ENCODE data around the gene ST8SIA6.

Gene ST8SIA6

GRCh38 chr10:17432723-17433122 lies 21.7 kb downstream of the ST8SIA6 start:
- no peak for DNase-seq
- Mint-ChIP-seq H3K27me3 (ENCODE audit: low read depth, poor library complexity) (no peaks in the 10 kb centered on the region), H3K27ac (no peak overlapping the region), H3K9me3 (peaks cover 6% of the 10 kb centered on the region), H3K4me1 (peaks cover 64% of the 10 kb centered on the region), H3K36me3 (ENCODE audit: low read depth) (peaks cover 9% of the 10 kb centered on the region), H3K4me3 (no peak overlapping the region)
- TF ChIP-seq CTCF (IDR thresholded peaks at IDR 0.05): no peak

- no peak for DNase-seq
- H3K9me3 Mint-ChIP-seq: peaks cover 3% of the 10 kb centered on the region
- H3K4me1 Mint-ChIP-seq: peaks cover 69% of the 10 kb centered on the region
- H3K36me3 Mint-ChIP-seq (ENCODE audit: low read depth): peaks cover 4% of the 10 kb centered on the region
- no peak overlapping the region for H3K27ac Mint-ChIP-seq
- H3K27me3 Mint-ChIP-seq (ENCODE audit: low read depth, poor library complexity): no peaks in the 10 kb centered on the region
- no peak overlapping the region for H3K4me3 Mint-ChIP-seq
- TF ChIP-seq CTCF (IDR thresholded peaks at IDR 0.05): no peak
Measured at GRCh38 chr10:17431871-17432311, 22.5 kb downstream of the ST8SIA6 start.

GRCh38 chr10:17430647-17431355 lies 23.6 kb downstream of the ST8SIA6 start:
- DNase-seq: peak; percentile 79
- Mint-ChIP-seq H3K27me3 (ENCODE audit: low read depth, poor library complexity) (no peaks in the 10 kb centered on the region), H3K4me1 (peaks cover 78% of the 10 kb centered on the region), H3K27ac (no peak overlapping the region), H3K9me3 (no peaks in the 10 kb centered on the region), H3K36me3 (ENCODE audit: low read depth) (no peaks in the 10 kb centered on the region), H3K4me3 (no peak overlapping the region)
- peak; percentile 88 for TF ChIP-seq CTCF (IDR thresholded peaks at IDR 0.05)

- DNase-seq: no peak
- H3K27ac Mint-ChIP-seq: no peak overlapping the region
- peaks cover 72% of the 10 kb centered on the region for H3K4me1 Mint-ChIP-seq
- H3K4me3 Mint-ChIP-seq: no peak overlapping the region
- no peak for TF ChIP-seq CTCF (IDR thresholded peaks at IDR 0.05)
- no peaks in the 10 kb centered on the region for H3K27me3 Mint-ChIP-seq (ENCODE audit: low read depth, poor library complexity)
- H3K36me3 Mint-ChIP-seq (ENCODE audit: low read depth): no peaks in the 10 kb centered on the region
- no peaks in the 10 kb centered on the region for H3K9me3 Mint-ChIP-seq
Measured at GRCh38 chr10:17429490-17429889, 24.9 kb downstream of the ST8SIA6 start.

- Mint-ChIP-seq H3K4me1 (peaks cover 66% of the 10 kb centered on the region), H3K27ac (peak overlapping the region; percentile 12), H3K27me3 (ENCODE audit: low read depth, poor library complexity) (no peaks in the 10 kb centered on the region), H3K36me3 (ENCODE audit: low read depth) (no peaks in the 10 kb centered on the region), H3K4me3 (no peak overlapping the region), H3K9me3 (no peaks in the 10 kb centered on the region)
- no peak for TF ChIP-seq CTCF (IDR thresholded peaks at IDR 0.05)
- DNase-seq: peak; percentile 14
Measured at GRCh38 chr10:17428351-17429097, 25.9 kb downstream of the ST8SIA6 start.

Data from nephron progenitor cell (in vitro differentiated cells).